CD8-positive, alpha-beta memory T cell (primary cell): ENCODE results near the gene LRIT1. TPM values are rescaled to one million over a fixed set of nuclear protein-coding genes. Genes with fewer than 3 reads are reported as not detected.

Source experiments
- CTCF ChIA-PET: fragments of 350-600 bp; sonication (Branson Sonifier 250); formaldehyde crosslinking; loops from one replicate; lab custom pipeline; 2021; ENCODE audit warnings: antibody characterized with exemption; lab: Charles Lee
- POLR2A ChIA-PET: fragments of 350-600 bp; sonication (Branson Sonifier 250); formaldehyde crosslinking; loops from one replicate; lab custom pipeline; 2021; ENCODE audit warnings: antibody characterized with exemption; lab: Charles Lee
- DNase-seq, 5 donors: peaks; one replicate each; pipeline versions ENCODE4 v3.0.0 to v3.0.0-alpha.2; 2020 to 2022; ENCODE audit warnings: mixed read lengths in 1 of 5
- H3K27ac ChIP-seq: one replicate; pipeline ENCODE4 v1.7.0; 2013; ENCODE audit warnings: low read depth, mild to moderate bottlenecking, low read length, moderate library complexity
- H3K27me3 ChIP-seq: 2 replicates; pipeline ENCODE4 v1.7.0; 2013; ENCODE audit warnings: low read length, mild to moderate bottlenecking; ENCODE audit not compliant: insufficient read depth, poor library complexity, severe bottlenecking
- H3K36me3 ChIP-seq: 2 replicates; pipeline ENCODE4 v1.7.0; 2013; ENCODE audit warnings: mild to moderate bottlenecking, low read length, moderate library complexity; ENCODE audit not compliant: insufficient read depth
- H3K4me1 ChIP-seq: 2 replicates; pipeline ENCODE4 v1.7.0; 2013; ENCODE audit warnings: mild to moderate bottlenecking, low read length, moderate library complexity; ENCODE audit not compliant: insufficient read depth
- H3K4me3 ChIP-seq: 2 replicates; pipeline ENCODE4 v1.7.0; 2013; ENCODE audit warnings: mild to moderate bottlenecking, low read length
- H3K9me3 ChIP-seq: 2 replicates; pipeline ENCODE4 v1.7.0; 2013; ENCODE audit warnings: mild to moderate bottlenecking, low read length
- H3K27ac Mint-ChIP-seq, 8 donors: one replicate each; pipeline ENCODE4 v1.8.0; 2020 to 2021; ENCODE audit warnings: mixed read lengths in 8 of 8, mild to moderate bottlenecking in 6 of 8, inconsistent platforms in 3 of 8, moderate library complexity in 3 of 8
- H3K27me3 Mint-ChIP-seq, 2 donors: one replicate each; pipeline ENCODE4 v1.8.0; 2020 to 2021; ENCODE audit warnings: mixed read lengths in 2 of 2, mild to moderate bottlenecking in 1 of 2, moderate library complexity in 1 of 2
- H3K36me3 Mint-ChIP-seq, 3 donors: one replicate each; pipeline ENCODE4 v1.8.0; 2020 to 2021; ENCODE audit warnings: mixed read lengths in 3 of 3, inconsistent platforms in 1 of 3, mild to moderate bottlenecking in 1 of 3
- H3K4me1 Mint-ChIP-seq, 3 donors: one replicate each; pipeline ENCODE4 v1.8.0; 2020 to 2021; ENCODE audit warnings: mixed read lengths in 3 of 3, inconsistent platforms in 1 of 3, mild to moderate bottlenecking in 1 of 3
- H3K4me3 Mint-ChIP-seq, 7 donors: one replicate each; pipeline ENCODE4 v1.8.0; 2020 to 2021; ENCODE audit warnings: mixed read lengths in 7 of 7, mild to moderate bottlenecking in 6 of 7, moderate library complexity in 4 of 7, inconsistent platforms in 2 of 7
- H3K9me3 Mint-ChIP-seq, 5 donors: one replicate each; pipeline ENCODE4 v1.8.0; 2020 to 2022; ENCODE audit warnings: mixed read lengths in 5 of 5, mild to moderate bottlenecking in 3 of 5, moderate library complexity in 2 of 5, inconsistent platforms in 1 of 5
- polyA plus RNA-seq: library from polyadenylated mRNA; unstranded; fragments of 300-500 nt; fragmentation: Illumina TruSeq; gene quantifications from one replicate; pipeline ENCODE4 v1.2.3, GENCODE V29; 2021
- total RNA-seq, 2 experiments: library from RNA; stranded (reverse); gene quantifications; one replicate each; pipeline ENCODE4 v1.2.3, GENCODE V29; 2021

LRIT1 gene
- total and polyA plus RNA-seq, 3 experiments from 2014 or later: not detected

- Histone ChIP-seq H3K27me3 (no peaks in the 10 kb centered on the region), H3K4me3 (no peak overlapping the region), H3K36me3 (no peaks in the 10 kb centered on the region), H3K27ac (no peak overlapping the region), H3K4me1 (no peaks in the 10 kb centered on the region), H3K9me3 (no peaks in the 10 kb centered on the region)
- Mint-ChIP-seq H3K4me3 (no peak overlapping the region), H3K9me3 (no peaks in the 10 kb centered on the region), H3K4me1 (peaks cover 0 to 4% (median 2%) of the 10 kb centered on the region in 3 donors), H3K27ac (peak overlapping the region in 2 of 8 donors; percentile 60 to 72), H3K36me3 (no peaks in the 10 kb centered on the region), H3K27me3 (peaks cover 2 to 4% of the 10 kb centered on the region in 2 donors)
- no peak for DNase-seq
- CTCF ChIA-PET: interaction anchor here (0.6 to 9.1 kb wide), 14 partner anchors 9 to 66 kb away, joined by 3 to 104 read pairs (median 4); partner anchors contain the start of genes CDHR1 and GHITM
- POLR2A ChIA-PET: no interaction called here
Measured at GRCh38 chr10:84205853-84206525, 35.4 kb downstream of the LRIT1 start.

- Histone ChIP-seq H3K27me3 (no peaks in the 10 kb centered on the region), H3K36me3 (no peaks in the 10 kb centered on the region), H3K9me3 (no peaks in the 10 kb centered on the region), H3K4me3 (no peak overlapping the region), H3K4me1 (no peaks in the 10 kb centered on the region), H3K27ac (no peak overlapping the region)
- Mint-ChIP-seq H3K9me3 (no peaks in the 10 kb centered on the region), H3K4me3 (no peak overlapping the region), H3K27ac (peak overlapping the region in 2 of 8 donors; percentile 16 to 72), H3K36me3 (no peaks in the 10 kb centered on the region), H3K4me1 (peaks cover 0 to 4% (median 2%) of the 10 kb centered on the region in 3 donors), H3K27me3 (peaks cover 2 to 4% of the 10 kb centered on the region in 2 donors)
- ChIA-PET CTCF (interaction anchor here (0.6 to 9.1 kb wide), 16 partner anchors 8 to 131 kb away, joined by 3 to 104 read pairs (median 4); partner anchors contain the start of genes CDHR1 and GHITM), POLR2A (no interaction called here)
- peak; percentile 57 to 81 (median 65) for DNase-seq
Measured at GRCh38 chr10:84205049-84205852, 36.1 kb downstream of the LRIT1 start.

- no peaks in the 10 kb centered on the region for H3K36me3 ChIP-seq
- Mint-ChIP-seq H3K4me1 (peaks cover 0 to 4% (median 2%) of the 10 kb centered on the region in 3 donors), H3K27ac (no peak overlapping the region), H3K9me3 (no peaks in the 10 kb centered on the region), H3K36me3 (no peaks in the 10 kb centered on the region), H3K27me3 (peaks cover 2 to 4% of the 10 kb centered on the region in 2 donors), H3K4me3 (no peak overlapping the region)
- H3K4me3 ChIP-seq: no peak overlapping the region
- H3K27ac ChIP-seq: no peak overlapping the region
- ChIA-PET POLR2A (no interaction called here), CTCF (interaction anchor here (0.6 to 9.1 kb wide), 8 partner anchors 8 to 132 kb away, joined by 3 to 104 read pairs (median 9); partner anchors contain the start of genes CDHR1 and GHITM)
- H3K27me3 ChIP-seq: no peaks in the 10 kb centered on the region
- no peaks in the 10 kb centered on the region for H3K9me3 ChIP-seq
- DNase-seq: no peak
- no peaks in the 10 kb centered on the region for H3K4me1 ChIP-seq
Measured at GRCh38 chr10:84204610-84205009, 36.7 kb downstream of the LRIT1 start.

GRCh38 chr10:84204122-84204521 is 37.2 kb downstream of the LRIT1 start:
- no peaks in the 10 kb centered on the region for H3K9me3 Mint-ChIP-seq
- H3K27ac ChIP-seq: no peak overlapping the region
- H3K27ac Mint-ChIP-seq: peak overlapping the region in 1 of 8 donors; percentile 54
- POLR2A ChIA-PET: no interaction called here
- H3K4me3 ChIP-seq: no peak overlapping the region
- DNase-seq: no peak
- H3K27me3 Mint-ChIP-seq: peaks cover 2 to 4% of the 10 kb centered on the region in 2 donors
- H3K36me3 ChIP-seq: no peaks in the 10 kb centered on the region
- H3K4me1 ChIP-seq: no peaks in the 10 kb centered on the region
- CTCF ChIA-PET: interaction anchor here (2.8 to 9.1 kb wide), 3 partner anchors 10 to 64 kb away, joined by 13 to 104 read pairs (median 34); partner anchors contain the start of gene GHITM
- peaks cover 0 to 4% (median 2%) of the 10 kb centered on the region in 3 donors for H3K4me1 Mint-ChIP-seq
- no peaks in the 10 kb centered on the region for H3K9me3 ChIP-seq
- no peaks in the 10 kb centered on the region for H3K36me3 Mint-ChIP-seq
- no peaks in the 10 kb centered on the region for H3K27me3 ChIP-seq
- H3K4me3 Mint-ChIP-seq: no peak overlapping the region

GRCh38 chr10:84202349-84202748 is 39.0 kb downstream of the LRIT1 start:
- Histone ChIP-seq H3K27me3 (no peaks in the 10 kb centered on the region), H3K9me3 (no peaks in the 10 kb centered on the region), H3K4me3 (no peak overlapping the region), H3K27ac (no peak overlapping the region), H3K4me1 (no peaks in the 10 kb centered on the region), H3K36me3 (no peaks in the 10 kb centered on the region)
- Mint-ChIP-seq H3K4me3 (no peak overlapping the region), H3K36me3 (no peaks in the 10 kb centered on the region), H3K9me3 (no peaks in the 10 kb centered on the region), H3K27me3 (peaks cover 0 to 2% of the 10 kb centered on the region in 2 donors), H3K27ac (no peak overlapping the region), H3K4me1 (peaks cover 0 to 4% (median 2%) of the 10 kb centered on the region in 3 donors)
- DNase-seq: no peak
- ChIA-PET POLR2A (no interaction called here), CTCF (interaction anchor here (9.1 kb wide), 1 partner anchor 53 kb away, joined by 104 read pairs; no protein-coding TSS in a partner anchor)

GRCh38 chr10:84201682-84202081 is 39.7 kb downstream of the LRIT1 start:
- POLR2A ChIA-PET: no interaction called here
- CTCF ChIA-PET: interaction anchor here (9.1 kb wide), 1 partner anchor 53 kb away, joined by 104 read pairs; no protein-coding TSS in a partner anchor

GRCh38 chr10:84201244-84201606 is 40.1 kb downstream of the LRIT1 start:
- DNase-seq: no peak
- Mint-ChIP-seq H3K4me3 (no peak overlapping the region), H3K4me1 (peaks cover 0 to 4% (median 2%) of the 10 kb centered on the region in 3 donors), H3K9me3 (no peaks in the 10 kb centered on the region), H3K36me3 (no peaks in the 10 kb centered on the region), H3K27me3 (peaks cover 4% of the 10 kb centered on the region in 2 donors), H3K27ac (no peak overlapping the region)
- Histone ChIP-seq H3K9me3 (no peaks in the 10 kb centered on the region), H3K4me3 (no peak overlapping the region), H3K4me1 (no peaks in the 10 kb centered on the region), H3K27ac (no peak overlapping the region), H3K27me3 (no peaks in the 10 kb centered on the region), H3K36me3 (no peaks in the 10 kb centered on the region)
- ChIA-PET CTCF (interaction anchor here (9.1 kb wide), 1 partner anchor 52 kb away, joined by 104 read pairs; no protein-coding TSS in a partner anchor), POLR2A (no interaction called here)

More at GRCh38 chr10:84201682-84202081, 39.7 kb downstream of the LRIT1 start:
- H3K27ac Mint-ChIP-seq: no peak overlapping the region
- H3K4me3 ChIP-seq: no peak overlapping the region
- H3K36me3 ChIP-seq: no peaks in the 10 kb centered on the region
- H3K9me3 Mint-ChIP-seq: no peaks in the 10 kb centered on the region
- H3K4me1 ChIP-seq: no peaks in the 10 kb centered on the region
- no peaks in the 10 kb centered on the region for H3K9me3 ChIP-seq
- no peaks in the 10 kb centered on the region for H3K27me3 ChIP-seq
- H3K4me1 Mint-ChIP-seq: peaks cover 0 to 4% (median 2%) of the 10 kb centered on the region in 3 donors
- no peak overlapping the region for H3K4me3 Mint-ChIP-seq
- H3K27me3 Mint-ChIP-seq: no peaks in the 10 kb centered on the region
- no peak overlapping the region for H3K27ac ChIP-seq
- no peak for DNase-seq
- H3K36me3 Mint-ChIP-seq: no peaks in the 10 kb centered on the region
